AG10803 (cell line): ENCODE measurements around the gene PIGP.
A peak's percentile ranks its signal among the peaks of the same experiment; 100 is the strongest.

Source experiments
- DNase-seq: peaks from one replicate; pipeline ENCODE4 v3.0.0; 2010; ENCODE audit warnings: low read depth
- H3K4me3 ChIP-seq: 2 replicates; pipeline ENCODE4 v1.5.1; 2011; ENCODE audit warnings: mild to moderate bottlenecking, low read length, control low read depth
- CTCF ChIP-seq: conservative IDR thresholded peaks from 2 replicates; pipeline ENCODE4 v1.5.1; 2011; ENCODE audit warnings: mild to moderate bottlenecking, low read length, control low read depth, inconsistent platforms

The PIGP gene

GRCh38 chr21:37101384-37101783 lies 28.5 kb upstream of the PIGP start:
- H3K4me3 ChIP-seq = no peak overlapping the region
- peak; percentile 16 for DNase-seq
- no peak for TF ChIP-seq CTCF

DNA sequence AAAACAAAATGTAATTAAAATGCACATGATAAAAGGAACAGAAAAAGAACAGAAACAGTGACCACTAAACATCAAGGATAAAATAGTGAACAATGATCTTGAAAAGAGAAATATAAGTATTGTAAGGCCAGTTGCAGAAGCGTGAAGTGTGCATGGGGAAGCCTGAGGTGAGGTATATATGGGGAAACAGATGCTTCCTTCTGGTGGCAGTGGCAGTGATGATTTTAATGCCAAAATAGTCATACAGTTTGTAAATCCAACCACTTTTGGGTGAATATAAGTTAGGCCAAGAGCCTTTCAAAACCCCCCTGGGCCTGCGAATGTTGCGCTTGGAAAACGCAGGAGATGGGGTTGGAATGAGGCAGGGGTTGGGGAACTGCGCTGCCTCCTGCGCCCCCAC lies 27.4 kb upstream of the PIGP start:
- no peak for DNase-seq
- TF ChIP-seq CTCF = no peak
- no peak overlapping the region for H3K4me3 ChIP-seq

- no peak for TF ChIP-seq CTCF
- no peak for DNase-seq
- H3K4me3 ChIP-seq = no peak overlapping the region
Measured at GRCh38 chr21:37098751-37099150, 25.9 kb upstream of the PIGP start.

GRCh38 chr21:37095821-37096220 lies 22.9 kb upstream of the PIGP start:
- DNase-seq = no peak
- no peak overlapping the region for H3K4me3 ChIP-seq
- TF ChIP-seq CTCF = no peak

- TF ChIP-seq CTCF = no peak
- no peak for DNase-seq
- H3K4me3 ChIP-seq = no peak overlapping the region
Measured at GRCh38 chr21:37093977-37094376, 21.1 kb upstream of the PIGP start.

GRCh38 chr21:37088186-37088735 lies 15.4 kb upstream of the PIGP start:
- TF ChIP-seq CTCF = no peak
- DNase-seq = peak; percentile 26
- no peak overlapping the region for H3K4me3 ChIP-seq

DNA sequence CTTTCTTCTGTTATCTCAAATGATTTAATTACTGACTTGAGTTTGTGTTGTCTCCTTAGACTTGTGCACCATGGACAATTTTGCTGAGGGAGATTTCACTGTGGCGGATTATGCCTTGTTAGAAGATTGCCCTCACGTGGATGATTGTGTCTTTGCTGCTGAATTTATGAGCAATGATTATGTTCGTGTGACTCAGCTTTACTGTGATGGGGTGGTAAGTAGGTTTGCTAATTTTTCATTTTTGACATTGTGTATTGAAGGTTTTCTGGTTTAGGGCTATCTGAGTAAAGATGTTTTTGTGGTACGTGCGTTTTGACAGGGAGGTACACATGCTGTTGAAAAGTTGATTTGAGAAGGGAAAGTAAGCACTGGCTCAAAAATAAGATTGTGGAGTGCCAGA lies 14.3 kb upstream of the PIGP start:
- no peak overlapping the region for H3K4me3 ChIP-seq
- TF ChIP-seq CTCF = peak; percentile 54
- DNase-seq = peak; percentile 57
